ENCODE data around the gene ADAMTSL2.

Gene ADAMTSL2

GRCh38 chr9:133502112-133502511, 32.4 kb upstream of the ADAMTSL2 start:
- in situ Hi-C loops (cut with HindIII; ENCODE audit: low sequenced_read_pairs), result no loop called here
- TF ChIP-seq, protein P1, sequence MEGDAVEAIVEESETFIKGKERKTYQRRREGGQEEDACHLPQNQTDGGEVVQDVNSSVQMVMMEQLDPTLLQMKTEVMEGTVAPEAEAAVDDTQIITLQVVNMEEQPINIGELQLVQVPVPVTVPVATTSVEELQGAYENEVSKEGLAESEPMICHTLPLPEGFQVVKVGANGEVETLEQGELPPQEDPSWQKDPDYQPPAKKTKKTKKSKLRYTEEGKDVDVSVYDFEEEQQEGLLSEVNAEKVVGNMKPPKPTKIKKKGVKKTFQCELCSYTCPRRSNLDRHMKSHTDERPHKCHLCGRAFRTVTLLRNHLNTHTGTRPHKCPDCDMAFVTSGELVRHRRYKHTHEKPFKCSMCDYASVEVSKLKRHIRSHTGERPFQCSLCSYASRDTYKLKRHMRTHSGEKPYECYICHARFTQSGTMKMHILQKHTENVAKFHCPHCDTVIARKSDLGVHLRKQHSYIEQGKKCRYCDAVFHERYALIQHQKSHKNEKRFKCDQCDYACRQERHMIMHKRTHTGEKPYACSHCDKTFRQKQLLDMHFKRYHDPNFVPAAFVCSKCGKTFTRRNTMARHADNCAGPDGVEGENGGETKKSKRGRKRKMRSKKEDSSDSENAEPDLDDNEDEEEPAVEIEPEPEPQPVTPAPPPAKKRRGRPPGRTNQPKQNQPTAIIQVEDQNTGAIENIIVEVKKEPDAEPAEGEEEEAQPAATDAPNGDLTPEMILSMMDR (IDR thresholded peaks at IDR 0.05; ENCODE audit: low read depth, low read length), result no peak
- no peak overlapping the region for H3K4me3 ChIP-seq (ENCODE audit: low read depth, low read length)
- DNase-seq (ENCODE audit: low read depth, low spot score), result no peak

DNA sequence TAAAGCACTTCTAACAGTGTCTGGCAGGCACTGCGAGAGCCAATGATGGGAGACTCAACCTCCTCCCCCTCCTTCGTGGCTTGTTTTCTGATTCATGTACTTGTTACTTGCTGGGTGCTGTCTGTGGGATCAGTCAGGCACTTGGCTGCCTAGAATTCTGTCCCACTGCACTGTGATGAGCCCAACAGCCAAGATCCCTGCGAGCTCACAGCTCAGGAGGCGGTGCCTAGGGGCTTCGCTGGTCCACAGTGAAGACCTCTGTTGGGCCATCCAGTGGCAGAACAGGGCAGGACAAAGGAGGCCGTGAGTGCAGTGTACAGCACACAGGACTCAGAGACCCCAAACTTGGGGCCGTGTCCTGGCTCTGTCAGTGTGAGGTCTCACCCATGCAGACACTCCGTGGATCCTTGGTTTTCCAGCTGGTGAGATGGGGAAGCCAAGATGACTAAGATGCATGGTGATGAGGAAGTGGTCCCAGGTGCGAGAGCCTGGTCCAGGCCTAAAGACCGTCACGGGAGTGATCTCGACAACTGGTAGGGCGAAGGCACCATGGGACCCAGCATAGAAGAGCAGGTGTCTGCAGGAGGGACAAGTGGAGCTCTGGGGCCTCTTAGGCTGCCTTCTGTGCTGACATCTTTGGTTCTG, 29.2 kb upstream of the ADAMTSL2 start:
- no peak for DNase-seq (ENCODE audit: low read depth, low spot score)

GRCh38 chr9:133505901-133506652, 28.4 kb upstream of the ADAMTSL2 start:
- TF ChIP-seq, protein P1 (IDR thresholded peaks at IDR 0.05; ENCODE audit: low read depth, low read length), result no peak
- DNase-seq (ENCODE audit: low read depth, low spot score), result no peak
- in situ Hi-C loops (cut with HindIII; ENCODE audit: low sequenced_read_pairs), result no loop called here
- H3K4me3 ChIP-seq (ENCODE audit: low read depth, low read length), result no peak overlapping the region

More for the DNA sequence above, 29.2 kb upstream of the ADAMTSL2 start:
- TF ChIP-seq, protein P1 (IDR thresholded peaks at IDR 0.05; ENCODE audit: low read depth, low read length), result no peak
- H3K4me3 ChIP-seq (ENCODE audit: low read depth, low read length), result no peak overlapping the region
- in situ Hi-C loops (cut with HindIII; ENCODE audit: low sequenced_read_pairs), result no loop called here

DNA sequence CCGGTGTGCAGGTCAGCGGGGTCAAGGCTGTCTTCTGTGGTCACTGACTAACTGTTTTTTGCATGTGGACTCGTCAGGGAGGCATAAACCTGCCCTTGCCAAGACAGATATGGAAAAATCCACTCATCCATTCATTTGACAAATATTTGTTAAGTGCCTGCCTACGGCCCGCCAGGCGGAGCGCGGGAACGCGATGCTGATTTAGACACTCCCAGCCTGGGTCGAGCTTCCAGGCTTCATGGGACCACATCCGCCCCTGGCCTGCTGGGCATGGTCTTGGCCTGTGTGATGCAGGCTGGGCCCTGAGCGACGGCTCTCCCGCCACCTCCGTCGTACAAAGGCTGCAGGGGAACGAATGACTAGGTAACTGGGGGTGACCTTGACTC, 27.9 kb upstream of the ADAMTSL2 start:
- in situ Hi-C loops (cut with HindIII; ENCODE audit: low sequenced_read_pairs), result no loop called here
- H3K4me3 ChIP-seq (ENCODE audit: low read depth, low read length), result no peak overlapping the region
- TF ChIP-seq, protein P1 (IDR thresholded peaks at IDR 0.05; ENCODE audit: low read depth, low read length), result no peak
- DNase-seq (ENCODE audit: low read depth, low spot score), result peak; percentile 54

DNA sequence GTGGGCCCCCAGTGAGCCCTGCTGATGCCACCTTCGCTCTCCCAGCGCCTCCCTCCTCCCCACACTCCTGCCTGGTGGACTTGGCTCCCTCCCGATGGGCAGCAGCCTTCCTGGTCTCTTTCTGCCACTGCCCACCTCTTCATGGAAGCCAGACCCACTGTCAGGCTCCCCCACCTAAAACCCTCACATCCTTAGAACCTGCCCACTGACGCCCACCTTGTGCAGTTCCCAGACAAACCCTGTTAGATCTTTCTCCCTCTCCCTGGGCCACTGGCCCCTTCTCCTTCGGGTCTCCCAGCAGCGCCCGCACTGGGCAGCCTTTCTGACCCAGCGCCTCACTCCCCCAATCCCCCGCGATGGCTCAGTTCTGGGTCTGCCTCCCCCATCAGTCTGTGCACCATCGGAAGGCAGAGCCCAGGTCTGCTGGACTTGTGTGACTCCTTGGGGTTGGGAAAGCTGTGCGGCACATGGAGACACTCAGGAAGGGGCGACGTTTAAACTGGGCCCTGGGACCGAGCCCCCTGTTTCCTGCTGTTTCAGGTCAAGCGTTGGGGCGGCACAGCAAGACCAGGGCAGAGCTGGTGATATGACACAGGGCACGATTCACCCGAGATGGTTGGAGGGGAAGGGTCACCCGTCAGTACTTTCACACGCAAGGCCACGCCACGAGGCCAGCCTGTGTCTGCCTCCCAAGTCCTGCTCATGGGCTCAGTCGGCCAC, 27.1 kb upstream of the ADAMTSL2 start:
- TF ChIP-seq, protein P1 (IDR thresholded peaks at IDR 0.05; ENCODE audit: low read depth, low read length), result no peak
- DNase-seq (ENCODE audit: low read depth, low spot score), result no peak
- no peak overlapping the region for H3K4me3 ChIP-seq (ENCODE audit: low read depth, low read length)
- in situ Hi-C loops (cut with HindIII; ENCODE audit: low sequenced_read_pairs), result no loop called here

GRCh38 chr9:133508046-133508445, 26.5 kb upstream of the ADAMTSL2 start:
- in situ Hi-C loops (cut with HindIII; ENCODE audit: low sequenced_read_pairs), result no loop called here
- DNase-seq (ENCODE audit: low read depth, low spot score), result no peak
- no peak overlapping the region for H3K4me3 ChIP-seq (ENCODE audit: low read depth, low read length)
- TF ChIP-seq, protein P1 (IDR thresholded peaks at IDR 0.05; ENCODE audit: low read depth, low read length), result no peak

Data from astrocyte of the spinal cord (primary cell).